Sigmoid colon (tissue), 7 donors: ENCODE measurements around the gene PAK6. TPM values are rescaled to one million over a fixed set of nuclear protein-coding genes. Genes with fewer than 3 reads are reported as not detected.

Source experiments
- DNase-seq: peaks from one replicate; pipeline ENCODE4 v3.0.0-alpha.2; 2019
- H3K27ac ChIP-seq, 4 donors: fragments of 200-600 bp; sonication (generic); one replicate each; pipeline ENCODE4 v1.5.1; 2016 to 2019; ENCODE audit warnings: mild to moderate bottlenecking in 1 of 4
- H3K27me3 ChIP-seq, 3 donors: fragments of 200-600 bp; sonication (generic); one replicate each; pipeline ENCODE4 v1.5.1; 2019; ENCODE audit warnings: mild to moderate bottlenecking in 1 of 3
- H3K36me3 ChIP-seq, 4 donors: fragments of 200-600 bp; sonication (generic); one replicate each; pipeline ENCODE4 v1.5.1; 2016 to 2019
- H3K4me1 ChIP-seq, 4 donors: fragments of 200-600 bp; sonication (generic); one replicate each; pipeline ENCODE4 v1.5.1; 2017 to 2019
- H3K4me3 ChIP-seq, 4 donors: fragments of 200-600 bp; sonication (generic); one replicate each; pipeline ENCODE4 v1.5.1; 2017 to 2019; ENCODE audit warnings: mild to moderate bottlenecking in 2 of 4, moderate library complexity in 1 of 4
- H3K9me3 ChIP-seq, 4 donors: fragments of 200-600 bp in 3 of 4; sonication (generic) in 3 of 4; one replicate each; pipeline versions ENCODE4 v1.5.1 to v1.6.1; 2013 to 2019
- CTCF ChIP-seq, 4 experiments: fragments of 450-650 bp in 3 of 4; fragments of 200-600 bp in 1 of 4; IDR thresholded peaks; one replicate each; pipeline ENCODE4 v1.5.1; 2016 to 2019; ENCODE audit warnings: antibody characterized with exemption in 4 of 4, mild to moderate bottlenecking in 3 of 4, moderate library complexity in 2 of 4
- EP300 ChIP-seq, 4 donors: sonication (generic); formaldehyde crosslinking; IDR thresholded peaks; one replicate each; pipeline ENCODE4 v1.6.1; 2017; ENCODE audit warnings: antibody characterized with exemption in 4 of 4
- POLR2A ChIP-seq, 2 donors: fragments of 450-650 bp; IDR thresholded peaks; one replicate each; pipeline ENCODE4 v1.6.1; 2016; ENCODE audit warnings: antibody characterized with exemption in 2 of 2, mild to moderate bottlenecking in 2 of 2, moderate library complexity in 2 of 2
- POLR2AphosphoS5 ChIP-seq, 4 donors: sonication (generic); formaldehyde crosslinking; IDR thresholded peaks; one replicate each; pipeline ENCODE4 v1.6.1; 2017; ENCODE audit warnings: antibody characterized with exemption in 4 of 4
- WGBS, 2 donors: extraction: QIAGEN DNeasy Blood & Tissue Kit; methylation state at CpG; one replicate each; pipeline ENCODE4 v1.1.7; 2013; 5-methylcytosine and 5-hydroxymethylcytosine counted together
- intact Hi-C: fragments of 100-400 bp; cut with DNase I; formaldehyde crosslinking; loops from one replicate; pipeline ENCODE4 v1.15.1; 2023
- polyA plus RNA-seq, 3 donors: library from polyadenylated mRNA; stranded (reverse); fragments of 200-250 nt; gene quantifications; one replicate each; pipeline ENCODE4 v1.2.3, GENCODE V29; 2013
- total RNA-seq, 4 donors: library from RNA; depleted of rRNA; stranded (reverse); fragments of >200 nt; gene quantifications; one replicate each; pipeline ENCODE4 v1.1.0, GENCODE V29; 2016
- donor health status: healthy with polysubstance abuse.
- donor health status: Bipolar disorder and iron deficiency.
- donor health status: healthy.

Gene PAK6
- total and polyA plus RNA-seq, 7 donors = 0.33 to 3.0 (median 1.4) TPM

DNA sequence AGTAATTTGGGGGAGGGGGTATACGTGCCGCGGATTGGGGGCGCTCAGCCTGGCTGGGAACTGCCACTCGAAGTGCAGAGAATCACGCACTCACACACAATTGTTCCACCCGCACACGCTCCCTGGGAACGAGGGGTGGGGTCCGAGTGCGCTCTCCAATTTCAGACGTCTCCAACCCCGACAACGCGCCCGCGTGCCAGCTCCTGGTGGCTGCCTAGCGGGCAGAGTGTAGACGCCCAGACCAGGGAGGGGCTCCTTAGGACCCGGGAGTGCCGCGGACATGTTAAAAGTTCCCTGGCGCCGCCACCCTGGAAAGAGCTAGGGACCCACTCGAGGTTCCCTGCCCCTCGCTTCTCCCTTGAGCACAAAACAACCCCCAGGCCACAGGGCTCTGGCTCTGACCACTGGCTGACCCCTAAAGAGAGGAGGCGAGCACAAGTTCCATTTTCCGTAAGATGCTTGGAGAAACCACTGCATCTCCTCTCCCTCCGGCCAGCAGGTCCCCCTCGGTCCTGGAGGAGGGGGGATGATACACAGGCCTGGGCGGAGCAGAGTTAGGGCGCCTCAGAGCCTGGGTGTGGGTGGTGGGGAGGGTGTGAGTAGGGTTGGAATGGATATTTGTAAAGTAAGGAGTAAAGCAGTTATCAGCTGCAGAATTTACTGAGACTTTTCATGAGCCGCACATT, 44.9 kb downstream of the PAK6 start:
- peaks cover 0 to 49% (median 42%) of the 10 kb centered on the region in 4 donors for H3K4me1 ChIP-seq
- no peak for TF ChIP-seq CTCF (IDR thresholded peaks at IDR 0.05)
- TF ChIP-seq EP300 (IDR thresholded peaks at IDR 0.05) = no peak
- no peak for TF ChIP-seq POLR2AphosphoS5 (IDR thresholded peaks at IDR 0.05)
- TF ChIP-seq POLR2A (IDR thresholded peaks at IDR 0.05) = no peak
- no peak overlapping the region for H3K4me3 ChIP-seq

DNA sequence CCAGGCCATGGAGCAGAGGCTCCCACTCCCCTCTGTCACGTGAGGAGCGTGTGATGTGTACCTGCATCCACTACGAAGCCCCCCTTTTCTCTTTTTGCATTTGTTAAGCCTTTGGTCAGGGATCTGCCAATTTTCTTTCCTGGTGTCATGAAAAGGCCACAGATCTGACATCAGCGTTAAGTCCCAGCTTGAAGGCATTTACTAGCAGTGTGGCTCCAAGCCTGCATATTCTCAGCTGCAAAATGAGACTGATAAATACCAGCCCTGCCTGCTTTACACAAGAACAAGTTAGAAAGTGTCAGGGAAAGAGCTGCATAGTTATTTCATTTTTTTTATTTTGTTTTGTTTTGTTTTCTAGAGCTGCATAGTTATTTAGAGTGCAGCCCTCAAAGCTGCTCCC, 46.3 kb downstream of the PAK6 start:
- 92 to 95% methylated on average over 4 of the region's 4 CpGs for WGBS, 2 donors
- no peak for DNase-seq
- no peak overlapping the region for H3K4me3 ChIP-seq
- no peaks in the 10 kb centered on the region for H3K9me3 ChIP-seq
- intact Hi-C loops = no loop called here
- no peak for TF ChIP-seq CTCF (IDR thresholded peaks at IDR 0.05)
- peak in 1 of 4 donors; percentile 72 for TF ChIP-seq POLR2AphosphoS5 (IDR thresholded peaks at IDR 0.05)
- TF ChIP-seq POLR2A (IDR thresholded peaks at IDR 0.05) = no peak
- TF ChIP-seq EP300 (IDR thresholded peaks at IDR 0.05) = no peak
- no peaks in the 10 kb centered on the region for H3K36me3 ChIP-seq
- H3K27me3 ChIP-seq = peaks cover 28 to 40% (median 32%) of the 10 kb centered on the region in 3 donors
- H3K27ac ChIP-seq = peak overlapping the region in 3 of 4 donors; percentile 18 to 59 (median 23)
- H3K4me1 ChIP-seq = peaks cover 0 to 41% (median 35%) of the 10 kb centered on the region in 4 donors

More for the DNA sequence above, 44.9 kb downstream of the PAK6 start:
- intact Hi-C loops = no loop called here
- Histone ChIP-seq H3K27ac (no peak overlapping the region), H3K36me3 (no peaks in the 10 kb centered on the region), H3K27me3 (peaks cover 33 to 53% (median 44%) of the 10 kb centered on the region in 3 donors), H3K9me3 (no peaks in the 10 kb centered on the region)
- WGBS, 2 donors = 28 to 37% methylated on average over 33 of the region's 33 CpGs
- no peak for DNase-seq

- Histone ChIP-seq H3K9me3 (no peaks in the 10 kb centered on the region), H3K27ac (peak overlapping the region in 3 of 4 donors; percentile 18 to 59 (median 23)), H3K4me3 (no peak overlapping the region), H3K36me3 (no peaks in the 10 kb centered on the region), H3K4me1 (peaks cover 0 to 45% (median 36%) of the 10 kb centered on the region in 4 donors), H3K27me3 (peaks cover 26 to 35% (median 28%) of the 10 kb centered on the region in 3 donors)
- 59 to 60% methylated on average over 1 of the region's 1 CpG for WGBS, 2 donors
- TF ChIP-seq POLR2A (IDR thresholded peaks at IDR 0.05) = no peak
- no peak for TF ChIP-seq CTCF (IDR thresholded peaks at IDR 0.05)
- TF ChIP-seq POLR2AphosphoS5 (IDR thresholded peaks at IDR 0.05) = no peak
- TF ChIP-seq EP300 (IDR thresholded peaks at IDR 0.05) = no peak
- DNase-seq = no peak
- intact Hi-C loops = no loop called here
Measured at GRCh38 chr15:40285554-40286011, 46.7 kb downstream of the PAK6 start.

GRCh38 chr15:40286061-40286532, 47.2 kb downstream of the PAK6 start:
- TF ChIP-seq EP300 (IDR thresholded peaks at IDR 0.05) = no peak
- no peak for TF ChIP-seq CTCF (IDR thresholded peaks at IDR 0.05)
- no peak for TF ChIP-seq POLR2A (IDR thresholded peaks at IDR 0.05)
- no peak for TF ChIP-seq POLR2AphosphoS5 (IDR thresholded peaks at IDR 0.05)
- H3K36me3 ChIP-seq = no peaks in the 10 kb centered on the region
- no peak overlapping the region for H3K4me3 ChIP-seq
- H3K9me3 ChIP-seq = no peaks in the 10 kb centered on the region
- no peak for DNase-seq
- H3K27ac ChIP-seq = no peak overlapping the region
- intact Hi-C loops = no loop called here
- peaks cover 0 to 49% (median 41%) of the 10 kb centered on the region in 4 donors for H3K4me1 ChIP-seq
- 90 to 91% methylated on average over 7 of the region's 7 CpGs for WGBS, 2 donors
- H3K27me3 ChIP-seq = peaks cover 21 to 30% (median 23%) of the 10 kb centered on the region in 3 donors
